Common myeloid progenitor, CD34-positive (primary cell): ENCODE data around the gene TAF5L.

Experiments used
- CTCF ChIA-PET: fragments of 350-600 bp; sonication (Branson Sonifier 250); formaldehyde crosslinking; loops from one replicate; lab custom pipeline; 2021; ENCODE audit warnings: antibody characterized with exemption; lab: Charles Lee
- POLR2A ChIA-PET: fragments of 350-600 bp; sonication (Branson Sonifier 250); formaldehyde crosslinking; loops from one replicate; lab custom pipeline; 2021; ENCODE audit warnings: antibody characterized with exemption; lab: Charles Lee
- DNase-seq, 3 donors: peaks; one replicate each; pipeline versions ENCODE4 v3.0.0 to v3.0.0-alpha.2; 2013
- H3K27ac ChIP-seq, 2 experiments: 1 replicate in 1 of 2; 2 replicates in 1 of 2; pipeline ENCODE4 v1.7.0; 2013; ENCODE audit warnings: inconsistent platforms in 2 of 2, low read length in 2 of 2, mild to moderate bottlenecking in 2 of 2, low read depth in 1 of 2, moderate library complexity in 1 of 2; ENCODE audit not compliant: severe bottlenecking in 2 of 2, insufficient read depth in 1 of 2, poor library complexity in 1 of 2
- H3K27me3 ChIP-seq, 5 experiments: replicated peaks in 2 of 5; 1 replicate in 3 of 5; 2 replicates in 2 of 5; pipeline versions ENCODE4 v1.6.1 to v1.7.0; 2013; ENCODE audit warnings: low read length in 4 of 5, mild to moderate bottlenecking in 2 of 5, moderate library complexity in 2 of 5, inconsistent platforms in 1 of 5; ENCODE audit not compliant: insufficient read depth in 5 of 5, control insufficient read depth in 4 of 5
- H3K36me3 ChIP-seq, 4 experiments: 1 replicate in 2 of 4; 2 replicates in 2 of 4; pipeline versions ENCODE4 v1.6.1 to v1.7.0; 2013; ENCODE audit warnings: low read length in 3 of 4, control low read depth in 1 of 4, mild to moderate bottlenecking in 1 of 4; ENCODE audit not compliant: control insufficient read depth in 4 of 4, insufficient read depth in 4 of 4
- H3K4me1 ChIP-seq, 4 experiments: 1 replicate in 3 of 4; 2 replicates in 1 of 4; pipeline versions ENCODE4 v1.6.1 to v1.7.1; 2013; ENCODE audit warnings: low read length in 3 of 4, mild to moderate bottlenecking in 3 of 4, control low read depth in 1 of 4, inconsistent platforms in 1 of 4, moderate library complexity in 1 of 4; ENCODE audit not compliant: control insufficient read depth in 4 of 4, insufficient read depth in 4 of 4; ENCODE audit errors: control extremely low read depth in 1 of 4
- H3K4me3 ChIP-seq, 7 experiments: 1 replicate in 4 of 7; 2 replicates in 3 of 7; pipeline versions ENCODE4 v1.5.1 to v1.7.0; 2013; ENCODE audit warnings: mild to moderate bottlenecking in 7 of 7, low read length in 6 of 7, moderate library complexity in 6 of 7, inconsistent platforms in 2 of 7, low read depth in 2 of 7, control low read depth in 1 of 7; ENCODE audit not compliant: insufficient read depth in 4 of 7, control insufficient read depth in 1 of 7; ENCODE audit errors: extremely low read depth in 1 of 7
- H3K9me3 ChIP-seq, 5 experiments: 1 replicate in 4 of 5; 2 replicates in 1 of 5; pipeline versions ENCODE4 v1.6.1 to v1.7.1; 2013; ENCODE audit warnings: low read length in 4 of 5, mild to moderate bottlenecking in 2 of 5, inconsistent platforms in 1 of 5, low read depth in 1 of 5, moderate library complexity in 1 of 5; ENCODE audit not compliant: control insufficient read depth in 4 of 5, insufficient read depth in 2 of 5; ENCODE audit errors: control extremely low read depth in 1 of 5
- WGBS: methylation state at CpG from one replicate; pipeline ENCODE4 v1.1.5; 2013; ENCODE audit not compliant: insufficient coverage; 5-methylcytosine and 5-hydroxymethylcytosine counted together

The TAF5L gene

DNA sequence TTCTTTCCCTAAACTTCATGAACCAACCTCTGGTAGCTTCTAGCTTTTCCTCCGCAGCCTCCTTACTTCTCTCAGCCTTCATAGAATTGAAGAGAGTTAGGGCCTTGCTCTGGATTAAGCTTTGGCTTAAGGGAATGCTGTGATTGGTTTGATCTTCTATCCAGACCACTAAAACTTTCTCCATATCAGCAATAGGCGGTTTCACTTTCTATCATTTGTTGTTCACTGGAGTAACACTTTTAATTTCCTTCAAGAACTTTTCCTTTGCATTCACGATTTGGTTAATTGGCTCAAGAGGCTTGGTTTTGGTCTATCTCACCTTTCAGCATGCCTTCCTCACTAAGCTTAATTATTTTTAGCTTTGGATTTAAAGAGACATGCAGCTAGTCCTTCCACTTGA lies 5.2 kb upstream of the TAF5L start:
- DNase-seq: no peak
- peaks cover 4 to 16% (median 12%) of the 10 kb centered on the region in 4 experiments for H3K4me1 ChIP-seq
- H3K4me3 ChIP-seq: no peak overlapping the region
- ChIA-PET POLR2A (no interaction called here), CTCF (interaction anchor here (0.7 kb wide), 1 partner anchor 72 kb away, joined by 3 read pairs; the partner anchor contains the start of gene ABCB10)
- H3K27ac ChIP-seq: no peak overlapping the region
- H3K36me3 ChIP-seq: peaks cover 8 to 56% (median 25%) of the 10 kb centered on the region in 4 experiments
- no peaks in the 10 kb centered on the region for H3K9me3 ChIP-seq
- no CpG with 5 or more reads among the region's 3 CpGs for WGBS
- no peaks in the 10 kb centered on the region for H3K27me3 ChIP-seq

DNA sequence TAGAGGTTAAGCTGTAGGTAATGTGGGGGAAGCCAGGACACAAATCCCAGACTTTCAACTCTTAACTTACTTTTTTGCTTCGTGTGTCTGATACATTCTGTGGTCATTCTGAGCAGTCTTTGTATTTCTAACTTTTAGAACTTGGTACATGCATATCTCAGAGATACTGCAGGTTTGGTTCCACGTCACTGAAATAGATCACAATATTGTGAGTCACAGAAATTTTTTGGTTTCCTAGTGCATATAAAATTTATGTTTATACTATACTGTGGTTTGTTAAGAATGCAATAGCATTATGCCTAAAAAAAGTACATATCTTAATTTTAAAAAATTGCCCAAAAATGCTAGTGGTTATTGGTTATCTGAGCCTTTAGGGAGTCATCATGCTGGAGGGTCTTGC lies 3.3 kb upstream of the TAF5L start:
- WGBS: no CpG with 5 or more reads among the region's 2 CpGs
- H3K27me3 ChIP-seq: no peaks in the 10 kb centered on the region
- CTCF ChIA-PET: interaction anchor here (1.1 kb wide), 1 partner anchor 71 kb away, joined by 3 read pairs; the partner anchor contains the start of gene ABCB10
- peaks cover 2 to 37% (median 9%) of the 10 kb centered on the region in 4 experiments for H3K36me3 ChIP-seq
- no peak overlapping the region for H3K4me3 ChIP-seq
- H3K4me1 ChIP-seq: peaks cover 11 to 28% (median 18%) of the 10 kb centered on the region in 4 experiments
- H3K9me3 ChIP-seq: no peaks in the 10 kb centered on the region
- DNase-seq: no peak
- POLR2A ChIA-PET: no interaction called here
- no peak overlapping the region for H3K27ac ChIP-seq

DNA sequence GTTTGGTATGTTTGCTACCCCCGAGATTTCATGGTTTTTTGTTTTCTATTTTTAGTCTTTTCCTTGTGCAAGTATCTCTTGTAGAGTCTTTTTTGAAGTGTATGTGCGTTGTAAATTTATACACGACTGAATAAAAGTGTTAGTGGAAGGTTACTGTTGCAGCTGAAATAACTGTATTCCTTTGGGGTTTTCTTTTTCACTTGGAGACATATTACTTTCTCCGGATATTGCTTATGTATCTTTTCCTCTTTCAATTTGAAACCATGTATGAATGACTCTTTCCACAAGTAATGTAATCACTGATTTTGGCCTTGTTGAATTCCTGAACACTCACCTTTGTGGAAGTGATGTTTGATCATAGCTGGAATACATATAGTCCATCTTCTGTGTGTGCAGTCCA lies 1.1 kb upstream of the TAF5L start:
- ChIA-PET CTCF (interaction anchor here (0.6 kb wide), 1 partner anchor 68 kb away, joined by 3 read pairs; the partner anchor contains the start of gene ABCB10), POLR2A (interaction anchor here (1.9 kb wide), 1 partner anchor 68 kb away, joined by 4 read pairs; the partner anchor contains the start of gene ABCB10)
- H3K27me3 ChIP-seq: no peaks in the 10 kb centered on the region
- H3K9me3 ChIP-seq: no peaks in the 10 kb centered on the region
- 0% methylated on average over 1 of the region's 4 CpGs for WGBS
- DNase-seq: no peak
- peaks cover 11 to 38% (median 20%) of the 10 kb centered on the region in 4 experiments for H3K4me1 ChIP-seq
- H3K27ac ChIP-seq: peak overlapping the region in 1 of 2 experiments; percentile 20
- H3K4me3 ChIP-seq: peak overlapping the region in 6 of 7 experiments; percentile 78 to 97 (median 90)
- peaks cover 2 to 30% (median 6%) of the 10 kb centered on the region in 4 experiments for H3K36me3 ChIP-seq

DNA sequence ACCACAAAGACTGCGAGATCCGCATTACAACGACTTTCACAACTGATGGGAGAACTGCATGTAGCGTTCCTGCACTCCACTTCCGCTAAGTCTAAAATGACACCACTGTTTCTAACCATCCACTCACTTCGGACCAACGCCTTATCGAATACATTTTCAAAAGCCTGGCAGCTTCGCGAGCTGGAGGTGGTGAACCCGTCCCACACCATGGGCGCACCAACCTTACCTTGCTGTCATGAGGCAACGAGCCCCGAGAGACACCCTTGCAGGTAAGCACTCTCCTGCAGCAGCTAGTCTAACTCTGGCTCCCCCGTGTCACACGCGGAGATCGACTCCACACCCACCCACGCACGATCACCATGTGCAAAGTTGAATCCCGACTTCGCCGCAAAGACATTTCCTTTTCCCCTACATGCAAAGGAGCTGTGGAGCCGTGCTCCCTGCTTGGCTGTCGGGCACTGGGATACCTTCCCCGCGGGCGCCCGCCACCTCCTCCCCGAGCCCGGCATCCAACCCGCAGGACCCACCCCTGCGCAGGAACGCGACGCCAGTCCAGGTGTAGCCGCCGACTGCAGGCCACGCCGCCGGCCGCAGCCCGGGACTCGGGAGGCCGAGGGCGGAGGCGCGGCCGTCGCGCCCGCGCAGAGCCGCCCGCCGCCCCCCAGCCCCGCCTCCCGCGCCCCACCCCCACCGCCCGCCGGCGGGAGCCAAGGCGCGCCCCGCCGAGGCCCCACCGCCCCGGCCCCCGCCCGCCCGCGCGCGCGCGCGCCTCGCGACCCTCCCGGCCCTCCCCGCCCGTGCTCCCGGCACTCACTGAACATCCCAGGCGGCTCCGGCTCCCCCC lies 629 bp downstream of the TAF5L start:
- Histone ChIP-seq H3K9me3 (no peaks in the 10 kb centered on the region), H3K36me3 (peaks cover 2 to 18% (median 5%) of the 10 kb centered on the region in 4 experiments), H3K27me3 (no peaks in the 10 kb centered on the region), H3K4me1 (peaks cover 11 to 38% (median 20%) of the 10 kb centered on the region in 4 experiments), H3K27ac (peak overlapping the region in 1 of 2 experiments; percentile 81), H3K4me3 (peak overlapping the region; percentile 54 to 98 (median 87))
- WGBS: 0% methylated on average over 38 of the region's 86 CpGs
- POLR2A ChIA-PET: interaction anchor here (1.5 to 1.9 kb wide), 2 partner anchors 9 to 66 kb away, joined by 3 to 4 read pairs; partner anchors contain the start of gene ABCB10
- CTCF ChIA-PET: interaction anchor here (1.0 to 2.3 kb wide), 2 partner anchors 46 to 67 kb away, joined by 4 to 12 read pairs; partner anchors contain the start of gene ABCB10
- peak; percentile 27 to 66 (median 50) for DNase-seq

DNA sequence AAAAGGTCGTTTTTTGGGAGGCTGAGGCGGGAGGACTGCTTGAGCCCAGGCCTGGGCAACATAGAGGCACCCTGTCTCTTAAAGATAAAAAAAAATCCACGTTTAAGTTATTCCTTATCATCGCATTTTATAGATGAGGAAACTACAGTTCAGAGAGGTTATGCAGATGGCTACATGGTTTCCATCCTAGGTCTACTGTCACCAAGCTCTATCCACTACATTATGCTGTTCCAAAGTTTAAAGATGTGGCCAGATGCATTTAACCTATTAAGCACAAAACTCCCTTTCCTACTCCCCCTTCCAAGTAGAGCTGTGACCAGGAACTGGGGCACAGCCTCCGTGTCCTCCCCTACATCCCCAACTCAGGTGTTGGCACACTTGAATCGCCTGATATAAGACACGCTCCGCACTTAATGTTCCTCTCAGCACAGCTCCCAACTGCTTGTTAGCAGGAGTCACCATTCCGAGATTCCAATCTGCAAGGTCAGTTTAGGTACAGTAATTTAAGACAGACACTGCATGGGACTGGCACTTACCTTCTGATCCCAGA lies 1.3 kb downstream of the TAF5L start:
- Histone ChIP-seq H3K36me3 (peaks cover 0 to 12% (median 5%) of the 10 kb centered on the region in 4 experiments), H3K4me3 (peak overlapping the region; percentile 54 to 98 (median 87)), H3K4me1 (peaks cover 11 to 38% (median 20%) of the 10 kb centered on the region in 4 experiments), H3K27me3 (no peaks in the 10 kb centered on the region), H3K27ac (no peak overlapping the region), H3K9me3 (no peaks in the 10 kb centered on the region)
- no peak for DNase-seq
- ChIA-PET POLR2A (interaction anchor here (1.5 kb wide), 1 partner anchor 8 kb away, joined by 3 read pairs; no protein-coding TSS in a partner anchor), CTCF (interaction anchor here (1.0 to 2.3 kb wide), 3 partner anchors 46 to 66 kb away, joined by 4 to 12 read pairs (median 4); partner anchors contain the start of gene ABCB10)
- WGBS: 59% methylated on average over 8 of the region's 9 CpGs

DNA sequence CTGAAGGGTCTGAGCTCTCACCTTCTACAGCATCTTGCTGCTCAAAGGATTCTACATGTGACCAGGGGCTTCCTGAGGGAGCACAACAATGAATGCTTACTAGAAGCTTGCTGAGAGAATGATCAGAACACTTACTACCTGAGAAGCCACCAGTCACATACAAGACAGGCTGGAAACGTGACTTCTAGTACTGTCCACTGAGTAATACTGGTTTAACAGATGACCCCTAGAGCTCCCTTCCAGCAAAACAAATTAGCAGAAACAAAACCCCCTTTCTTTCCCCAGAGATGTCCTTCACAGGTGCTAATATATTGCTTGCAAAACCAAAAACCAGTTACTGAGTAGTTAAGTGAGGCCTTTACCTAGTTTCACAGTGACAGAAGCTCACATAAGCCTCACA lies 2.1 kb downstream of the TAF5L start:
- Histone ChIP-seq H3K36me3 (peaks cover 0 to 9% (median 3%) of the 10 kb centered on the region in 4 experiments), H3K4me3 (no peak overlapping the region), H3K27ac (no peak overlapping the region), H3K4me1 (peaks cover 11 to 38% (median 20%) of the 10 kb centered on the region in 4 experiments), H3K27me3 (no peaks in the 10 kb centered on the region), H3K9me3 (no peaks in the 10 kb centered on the region)
- ChIA-PET CTCF (interaction anchor here (0.9 to 2.3 kb wide), 5 partner anchors 45 to 128 kb away, joined by 3 to 12 read pairs (median 4); partner anchors contain the start of gene ABCB10), POLR2A (no interaction called here)
- DNase-seq: no peak
- 88% methylated on average over 1 of the region's 1 CpG for WGBS
